GM12878 (cell line): ENCODE results near the gene MSI2. TPM values are rescaled to one million over a fixed set of nuclear protein-coding genes. Genes with fewer than 3 reads are reported as not detected.

Experiments used
- ATAC-seq: fragments of 200-7000 bp; cut with Tn5 transposase; 3 replicates; pipeline ENCODE4 v1.9.1; 2020; ENCODE audit warnings: mild to moderate bottlenecking, moderate library complexity
- BruUV-seq: library from RNA; stranded (reverse); fragments of 400-500 nt; replicated peaks from 2 replicates; lab custom pipeline; 2021; lab: Mats Ljungman, UMichigan
- CTCF ChIA-PET: fragments of 300-600 bp; sonication (Branson Sonifier 250); formaldehyde crosslinking; extraction: SDS; loops from one replicate; lab custom pipeline; 2021; ENCODE audit warnings: inconsistent platforms; lab: Yijun Ruan, JAX
- POLR2A ChIA-PET: fragments of 350-600 bp; formaldehyde crosslinking; extraction: SDS; loops from one replicate; lab custom pipeline; 2021; ENCODE audit warnings: inconsistent platforms; lab: Charles Lee
- RAD21 ChIA-PET: fragments of 300-600 bp; sonication (Branson Sonifier 250); formaldehyde crosslinking; loops from one replicate; lab custom pipeline; 2023; ENCODE audit warnings: antibody characterized with exemption; ENCODE audit not compliant: unreplicated experiment; lab: Charles Lee
- SMC1A ChIA-PET: fragments of 300-600 bp; sonication (Branson Sonifier 250); formaldehyde crosslinking; loops from one replicate; lab custom pipeline; 2023; ENCODE audit not compliant: unreplicated experiment, uncharacterized antibody; lab: Charles Lee
- DNase-seq: peaks from one replicate; pipeline ENCODE4 v3.0.0-alpha.2; 2011; ENCODE audit warnings: low read depth, low spot score
- FAIRE-seq: peaks from 3 replicates; lab custom pipeline; 2011; peaks lifted over from hg19 to GRCh38; lab: Jason Lieb, UNC
- H2AFZ ChIP-seq: 2 replicates; pipeline ENCODE4 v1.6.0; 2011; ENCODE audit warnings: low read depth, low read length, control low read depth; ENCODE audit not compliant: control insufficient read depth
- H3K27ac ChIP-seq: 2 replicates; pipeline ENCODE4 v1.5.1; 2011; ENCODE audit warnings: control low read depth; ENCODE audit not compliant: control insufficient read depth, insufficient read depth
- H3K27me3 ChIP-seq, 2 experiments: replicated peaks in 1 of 2; 2 replicates each; pipeline versions ENCODE4 v1.6.0 to v1.6.1; 2011; ENCODE audit warnings: low read length in 1 of 2; ENCODE audit not compliant: control insufficient read depth in 2 of 2, insufficient read depth in 2 of 2
- H3K36me3 ChIP-seq, 2 experiments: 2 replicates each; pipeline ENCODE4 v1.5.1; 2011; ENCODE audit warnings: low read length in 1 of 2; ENCODE audit not compliant: control insufficient read depth in 2 of 2, insufficient read depth in 2 of 2
- H3K4me1 ChIP-seq: 2 replicates; pipeline ENCODE4 v1.6.1; 2011; ENCODE audit warnings: mild to moderate bottlenecking, low read length, moderate library complexity, mixed read lengths; ENCODE audit not compliant: control insufficient read depth, insufficient read depth
- H3K4me2 ChIP-seq: 2 replicates; pipeline ENCODE4 v1.6.0; 2011; ENCODE audit warnings: control low read depth; ENCODE audit not compliant: control insufficient read depth, insufficient read depth
- H3K4me3 ChIP-seq: fragments of 200-600 bp; sonication (generic); 2 replicates; pipeline ENCODE4 v1.5.1; 2016
- H3K79me2 ChIP-seq: 2 replicates; pipeline ENCODE4 v1.6.0; 2011; ENCODE audit warnings: low read length; ENCODE audit not compliant: control insufficient read depth, insufficient read depth
- H3K9ac ChIP-seq: 2 replicates; pipeline ENCODE4 v1.8.0; 2011; ENCODE audit warnings: low read length, control low read depth, mixed read lengths; ENCODE audit not compliant: control insufficient read depth, insufficient read depth
- H3K9me3 ChIP-seq: replicated peaks from 3 replicates; pipeline ENCODE4 v1.5.1; 2011; ENCODE audit warnings: mild to moderate bottlenecking, low read length; ENCODE audit not compliant: control insufficient read depth, insufficient read depth
- H4K20me1 ChIP-seq: 2 replicates; pipeline ENCODE4 v1.6.0; 2011; ENCODE audit not compliant: control insufficient read depth, insufficient read depth
- CREB1 ChIP-seq: IDR thresholded peaks from 2 replicates; pipeline ENCODE4 v1.6.1; 2012; ENCODE audit warnings: low read depth, mild to moderate bottlenecking, inconsistent platforms
- EGR1 ChIP-seq, 2 experiments: IDR thresholded peaks; 1 replicate in 1 of 2; 2 replicates in 1 of 2; pipeline ENCODE4 v1.6.1; 2011 to 2012; ENCODE audit warnings: low read depth in 2 of 2, low read length in 2 of 2, borderline replicate concordance in 1 of 2, mild to moderate bottlenecking in 1 of 2, moderate library complexity in 1 of 2
- GATAD2B ChIP-seq: fragments of 450-650 bp; conservative IDR thresholded peaks from 2 replicates; pipeline ENCODE4 v1.6.1; 2017; ENCODE audit warnings: low read depth, mild to moderate bottlenecking, moderate library complexity
- IKZF1 ChIP-seq: fragments of 450-650 bp; conservative IDR thresholded peaks from 2 replicates; pipeline ENCODE4 v1.6.1; 2017; ENCODE audit warnings: antibody characterized with exemption, mild to moderate bottlenecking
- NBN ChIP-seq: fragments of 450-650 bp; IDR thresholded peaks from 2 replicates; pipeline ENCODE4 v1.6.1; 2016
- NFXL1 ChIP-seq: fragments of 450-650 bp; IDR thresholded peaks from 2 replicates; pipeline ENCODE4 v1.6.1; 2017; ENCODE audit warnings: antibody characterized with exemption, mild to moderate bottlenecking, borderline replicate concordance
- PAX5 ChIP-seq: IDR thresholded peaks from 2 replicates; pipeline ENCODE4 v1.6.1; 2011; ENCODE audit warnings: low read depth, low read length, borderline replicate concordance
- PKNOX1 ChIP-seq: fragments of 450-650 bp; IDR thresholded peaks from 2 replicates; pipeline ENCODE4 v1.6.1; 2016; ENCODE audit warnings: mild to moderate bottlenecking
- WGBS: methylation state at CpG from one replicate; pipeline ENCODE4 v1.1.6; 2016; ENCODE audit warnings: low lambda C conversion rate; ENCODE audit not compliant: insufficient replicate concordance, insufficient coverage; ENCODE audit errors: missing lambda C conversion rate; 5-methylcytosine and 5-hydroxymethylcytosine counted together
- in situ Hi-C: fragments of 300-500 bp; cut with MboI; formaldehyde crosslinking; loops from 9 replicates; pipeline ENCODE4 v1.14.3; 2018; ENCODE audit warnings: mixed read lengths
- intact Hi-C: fragments of 100-400 bp; cut with micrococcal nuclease; formaldehyde crosslinking; loops from one replicate; pipeline ENCODE4 v1.14.2; 2022; ENCODE audit not compliant: unreplicated experiment
- polyA plus RNA-seq, 11 experiments: library from polyadenylated mRNA; depleted of rRNA in 4 of 11; unstranded in 6 of 11; stranded (reverse) in 5 of 11; fragments of >200 nt; fragmentation: Nextera tagmentation in 4 of 11; fragmentation: Illumina TruSeq in 1 of 11; extraction: Ambion mirVana in 4 of 11; extraction: Trizol in 1 of 11; gene quantifications; 1 replicate in 1 of 11; 2 replicates in 10 of 11; pipeline versions ENCODE4 v1.2.1 to v1.2.3, GENCODE V29; 2011 to 2016; ENCODE audit warnings: inconsistent platforms in 2 of 11, missing spikeins in 2 of 11, low read depth in 1 of 11
- total RNA-seq, 4 experiments: library from RNA; depleted of rRNA in 3 of 4; stranded (reverse); fragments of >200 nt in 3 of 4; fragmentation: Illumina TruSeq in 1 of 4; extraction: Trizol in 1 of 4; gene quantifications; 2 replicates each; pipeline versions ENCODE4 v1.2.1 to v1.2.3, GENCODE V29; 2013 to 2021
- TF ChIP-seq, protein P1 (sequence below): fragments of 450-650 bp; IDR thresholded peaks from 2 replicates; pipeline ENCODE4 v1.6.1; 2017; ENCODE audit warnings: mild to moderate bottlenecking, moderate library complexity
- TF ChIP-seq, protein P2 (sequence below): fragments of 450-650 bp; formaldehyde crosslinking; IDR thresholded peaks from 2 replicates; pipeline ENCODE4 v1.4.0; 2022; ENCODE audit warnings: mild to moderate bottlenecking, moderate library complexity
- TF ChIP-seq, protein P3 (sequence below): fragments of 450-650 bp; IDR thresholded peaks from 2 replicates; pipeline ENCODE4 v1.6.1; 2014; ENCODE audit warnings: mild to moderate bottlenecking

MSI2 gene
- total and polyA plus RNA-seq, 10 of the 15 experiments (the other 5 are each of a cell fraction or from before 2014, with no cell fraction given), result 6.1 to 76.1 (median 42.0) TPM

DNA sequence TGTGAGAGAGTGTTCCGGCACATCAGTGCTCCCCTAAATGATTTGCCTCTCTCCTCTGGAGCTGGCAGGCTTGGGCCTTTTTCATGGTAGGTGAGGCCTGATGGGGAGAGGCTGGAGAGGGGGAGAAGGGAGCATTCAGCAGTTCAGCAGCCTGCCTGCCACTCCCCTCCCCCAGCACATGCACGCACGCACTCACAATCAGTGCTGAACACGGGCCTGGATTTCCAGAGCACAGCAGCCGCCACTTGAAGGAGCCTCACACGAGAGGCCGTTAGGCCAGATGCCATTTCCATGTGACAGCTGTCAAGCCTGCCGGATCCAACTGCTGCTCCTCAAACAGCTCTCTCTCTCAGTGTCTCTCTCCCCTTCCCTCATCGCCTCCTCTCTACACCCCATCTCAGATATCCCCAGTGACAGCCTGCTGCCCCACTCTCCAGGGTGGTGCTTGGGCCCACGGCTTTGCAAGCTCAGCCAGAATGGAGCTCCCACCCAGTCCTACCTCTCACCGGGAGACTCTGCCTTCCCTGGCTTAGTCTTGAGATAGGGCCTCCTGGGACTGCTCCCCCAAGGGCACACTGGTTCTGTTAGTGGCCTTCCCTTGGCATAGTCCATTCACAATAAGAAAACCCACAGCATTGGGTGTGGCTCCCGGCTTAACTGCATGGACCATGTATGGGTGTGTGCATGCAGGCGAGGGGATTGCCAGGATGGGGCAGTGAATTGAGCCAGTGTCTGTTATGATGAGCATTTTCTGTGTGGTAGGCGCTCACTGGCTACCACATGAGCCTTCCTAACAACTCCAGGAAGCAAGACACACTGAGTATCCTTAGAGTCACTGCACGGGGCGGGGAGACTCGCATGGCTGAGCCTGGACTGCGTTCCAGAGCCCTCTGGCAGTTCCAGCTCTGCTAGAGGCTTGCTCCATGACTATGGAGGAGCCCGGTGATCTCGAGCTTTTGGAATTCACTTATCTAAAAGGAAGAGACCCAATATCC, 262.6 kb downstream of the MSI2 start (continued):
- TF ChIP-seq PKNOX1 (no peak), CREB1 (no peak)

DNA sequence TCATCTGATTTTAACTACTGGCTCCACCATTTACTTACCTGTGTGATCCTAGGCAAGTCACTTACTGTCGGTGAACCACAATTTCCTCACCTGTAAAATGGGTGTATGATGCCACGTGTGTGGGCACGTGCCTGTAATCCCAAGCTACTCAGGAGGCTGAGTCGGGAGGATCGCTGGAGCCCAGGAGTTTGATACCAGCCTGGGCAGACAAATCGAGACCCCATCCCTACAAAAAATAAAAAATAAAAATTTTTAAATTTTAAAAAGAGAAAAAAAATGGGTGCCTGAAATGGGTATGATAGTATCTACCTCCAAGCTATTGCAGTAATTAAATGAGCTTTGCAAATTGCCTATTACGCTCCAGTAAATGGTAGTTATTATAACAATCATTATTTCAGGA, 263.5 kb downstream of the MSI2 start:
- RAD21 ChIA-PET, result no interaction called here
- no peak overlapping the region for H3K4me3 ChIP-seq
- no peaks in the 10 kb centered on the region for H3K9me3 ChIP-seq
- DNase-seq (no peak), FAIRE-seq (no peak), ATAC-seq (no peak)
- no peaks in the 10 kb centered on the region for H3K27me3 ChIP-seq
- H3K9ac ChIP-seq, result no peak overlapping the region
- peaks cover 0 to 5% of the 10 kb centered on the region in 2 experiments; a peak in 2 of 4 replicates for H3K36me3 ChIP-seq
- CTCF ChIA-PET, result interaction anchor here (0.8 to 1.2 kb wide), 2 partner anchors 35 to 228 kb away, joined by 3 to 4 read pairs; no protein-coding TSS in a partner anchor
- no peak overlapping the region for H3K4me2 ChIP-seq
- H3K4me1 ChIP-seq, result peaks cover 28% of the 10 kb centered on the region
- SMC1A ChIA-PET, result interaction anchor here (0.8 to 1.2 kb wide), 7 partner anchors 9 to 152 kb away, joined by 3 to 4 read pairs (median 3); no protein-coding TSS in a partner anchor
- POLR2A ChIA-PET, result no interaction called here
- no peaks in the 10 kb centered on the region for H4K20me1 ChIP-seq
- intact Hi-C loops, result no loop called here
- H3K27ac ChIP-seq, result no peak overlapping the region
- over 99% methylated on average over 7 of the region's 7 CpGs for WGBS
- no peak overlapping the region for H2AFZ ChIP-seq
- BruUV-seq, result no TSS peak
- H3K79me2 ChIP-seq, result peaks cover 5% of the 10 kb centered on the region
- in situ Hi-C loops, result no loop called here
- TF ChIP-seq NFXL1 (no peak), EGR1 (IDR thresholded peaks at IDR 0.05; ENCODE audit: borderline replicate concordance in 1 of 2, low read depth in 2 of 2, low read length in 2 of 2) (no peak), NBN (no peak), IKZF1 (no peak), GATAD2B (no peak), PAX5 (no peak)
- TF ChIP-seq, protein P1, sequence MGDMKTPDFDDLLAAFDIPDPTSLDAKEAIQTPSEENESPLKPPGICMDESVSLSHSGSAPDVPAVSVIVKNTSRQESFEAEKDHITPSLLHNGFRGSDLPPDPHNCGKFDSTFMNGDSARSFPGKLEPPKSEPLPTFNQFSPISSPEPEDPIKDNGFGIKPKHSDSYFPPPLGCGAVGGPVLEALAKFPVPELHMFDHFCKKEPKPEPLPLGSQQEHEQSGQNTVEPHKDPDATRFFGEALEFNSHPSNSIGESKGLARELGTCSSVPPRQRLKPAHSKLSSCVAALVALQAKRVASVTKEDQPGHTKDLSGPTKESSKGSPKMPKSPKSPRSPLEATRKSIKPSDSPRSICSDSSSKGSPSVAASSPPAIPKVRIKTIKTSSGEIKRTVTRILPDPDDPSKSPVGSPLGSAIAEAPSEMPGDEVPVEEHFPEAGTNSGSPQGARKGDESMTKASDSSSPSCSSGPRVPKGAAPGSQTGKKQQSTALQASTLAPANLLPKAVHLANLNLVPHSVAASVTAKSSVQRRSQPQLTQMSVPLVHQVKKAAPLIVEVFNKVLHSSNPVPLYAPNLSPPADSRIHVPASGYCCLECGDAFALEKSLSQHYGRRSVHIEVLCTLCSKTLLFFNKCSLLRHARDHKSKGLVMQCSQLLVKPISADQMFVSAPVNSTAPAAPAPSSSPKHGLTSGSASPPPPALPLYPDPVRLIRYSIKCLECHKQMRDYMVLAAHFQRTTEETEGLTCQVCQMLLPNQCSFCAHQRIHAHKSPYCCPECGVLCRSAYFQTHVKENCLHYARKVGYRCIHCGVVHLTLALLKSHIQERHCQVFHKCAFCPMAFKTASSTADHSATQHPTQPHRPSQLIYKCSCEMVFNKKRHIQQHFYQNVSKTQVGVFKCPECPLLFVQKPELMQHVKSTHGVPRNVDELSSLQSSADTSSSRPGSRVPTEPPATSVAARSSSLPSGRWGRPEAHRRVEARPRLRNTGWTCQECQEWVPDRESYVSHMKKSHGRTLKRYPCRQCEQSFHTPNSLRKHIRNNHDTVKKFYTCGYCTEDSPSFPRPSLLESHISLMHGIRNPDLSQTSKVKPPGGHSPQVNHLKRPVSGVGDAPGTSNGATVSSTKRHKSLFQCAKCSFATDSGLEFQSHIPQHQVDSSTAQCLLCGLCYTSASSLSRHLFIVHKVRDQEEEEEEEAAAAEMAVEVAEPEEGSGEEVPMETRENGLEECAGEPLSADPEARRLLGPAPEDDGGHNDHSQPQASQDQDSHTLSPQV, result no peak
- TF ChIP-seq, protein P2, sequence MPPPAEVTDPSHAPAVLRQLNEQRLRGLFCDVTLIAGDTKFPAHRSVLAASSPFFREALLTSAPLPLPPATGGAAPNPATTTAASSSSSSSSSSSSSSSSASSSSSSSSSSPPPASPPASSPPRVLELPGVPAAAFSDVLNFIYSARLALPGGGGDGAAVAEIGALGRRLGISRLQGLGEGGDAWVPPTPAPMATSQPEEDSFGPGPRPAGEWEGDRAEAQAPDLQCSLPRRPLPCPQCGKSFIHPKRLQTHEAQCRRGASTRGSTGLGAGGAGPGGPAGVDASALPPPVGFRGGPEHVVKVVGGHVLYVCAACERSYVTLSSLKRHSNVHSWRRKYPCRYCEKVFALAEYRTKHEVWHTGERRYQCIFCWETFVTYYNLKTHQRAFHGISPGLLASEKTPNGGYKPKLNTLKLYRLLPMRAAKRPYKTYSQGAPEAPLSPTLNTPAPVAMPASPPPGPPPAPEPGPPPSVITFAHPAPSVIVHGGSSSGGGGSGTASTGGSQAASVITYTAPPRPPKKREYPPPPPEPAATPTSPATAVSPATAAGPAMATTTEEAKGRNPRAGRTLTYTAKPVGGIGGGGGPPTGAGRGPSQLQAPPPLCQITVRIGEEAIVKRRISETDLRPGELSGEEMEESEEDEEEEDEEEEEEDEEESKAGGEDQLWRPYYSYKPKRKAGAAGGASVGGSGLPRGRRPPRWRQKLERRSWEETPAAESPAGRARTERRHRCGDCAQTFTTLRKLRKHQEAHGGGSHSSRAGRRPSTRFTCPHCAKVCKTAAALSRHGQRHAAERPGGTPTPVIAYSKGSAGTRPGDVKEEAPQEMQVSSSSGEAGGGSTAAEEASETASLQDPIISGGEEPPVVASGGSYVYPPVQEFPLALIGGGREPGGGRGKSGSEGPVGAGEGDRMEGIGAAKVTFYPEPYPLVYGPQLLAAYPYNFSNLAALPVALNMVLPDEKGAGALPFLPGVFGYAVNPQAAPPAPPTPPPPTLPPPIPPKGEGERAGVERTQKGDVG, result no peak
- TF ChIP-seq, protein P3, sequence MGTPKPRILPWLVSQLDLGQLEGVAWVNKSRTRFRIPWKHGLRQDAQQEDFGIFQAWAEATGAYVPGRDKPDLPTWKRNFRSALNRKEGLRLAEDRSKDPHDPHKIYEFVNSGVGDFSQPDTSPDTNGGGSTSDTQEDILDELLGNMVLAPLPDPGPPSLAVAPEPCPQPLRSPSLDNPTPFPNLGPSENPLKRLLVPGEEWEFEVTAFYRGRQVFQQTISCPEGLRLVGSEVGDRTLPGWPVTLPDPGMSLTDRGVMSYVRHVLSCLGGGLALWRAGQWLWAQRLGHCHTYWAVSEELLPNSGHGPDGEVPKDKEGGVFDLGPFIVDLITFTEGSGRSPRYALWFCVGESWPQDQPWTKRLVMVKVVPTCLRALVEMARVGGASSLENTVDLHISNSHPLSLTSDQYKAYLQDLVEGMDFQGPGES, result no peak
